ENCODE results near the gene HBD. TPM values are rescaled to one million over a fixed set of nuclear protein-coding genes. Genes with fewer than 3 reads are reported as not detected.

Gene HBD
- total RNA-seq, 1 experiment from 2014 or later: not detected

DNA sequence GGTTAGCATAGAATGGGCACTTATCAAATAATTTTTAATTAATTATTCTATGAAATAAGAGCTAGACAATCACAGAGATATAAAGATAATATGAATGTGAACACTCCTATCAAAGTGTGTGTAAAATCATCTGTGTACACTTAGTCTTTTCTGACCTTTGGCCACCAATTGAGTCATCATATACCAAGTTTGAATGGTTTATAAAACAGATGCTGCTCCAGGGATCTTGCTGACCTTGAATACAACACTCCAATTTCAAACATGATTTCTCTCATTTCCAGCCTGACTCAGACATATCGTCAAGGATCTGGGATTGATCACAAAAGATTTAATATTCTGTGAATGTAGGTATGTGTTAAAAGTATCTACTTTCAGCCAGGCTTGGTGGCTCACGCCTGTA is 30.9 kb downstream of the HBD start:
- H3K4me3 ChIP-seq (ENCODE audit: insufficient read depth, low read depth, low read length): no peak overlapping the region
- DNase-seq: no peak
- H3K27me3 ChIP-seq (ENCODE audit: control insufficient read depth, insufficient read depth, low read length): no peaks in the 10 kb centered on the region
- H3K36me3 ChIP-seq (replicated peaks; ENCODE audit: control insufficient read depth, insufficient read depth, low read length): no peaks in the 10 kb centered on the region

DNA sequence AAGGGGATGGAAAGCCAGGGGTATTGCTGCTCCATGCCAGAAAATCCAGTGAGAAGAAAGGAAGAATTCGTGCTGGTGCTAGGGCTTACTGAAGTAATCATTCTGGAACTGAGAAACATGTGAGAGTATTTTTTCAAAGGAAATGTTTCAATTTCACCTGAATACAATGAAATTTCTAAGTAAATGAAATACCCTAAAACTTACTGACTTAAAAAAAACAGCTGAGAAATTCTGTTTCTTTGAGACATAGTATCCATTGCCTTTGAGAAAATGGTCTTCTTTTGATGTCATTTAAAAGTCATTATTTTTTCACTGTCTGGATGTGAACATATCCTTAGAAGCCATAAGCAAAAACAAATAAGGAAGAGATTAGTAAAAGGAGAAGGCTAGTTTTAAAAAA is 33.7 kb downstream of the HBD start, which contains the start of gene OR51V1:
Gene OR51V1, minus strand, starts transcription at position 101 of the 400 bp plus-strand sequence. Its CDS starts 0 bp downstream, at position 101.
- no peak for DNase-seq
- H3K4me3 ChIP-seq (ENCODE audit: insufficient read depth, low read depth, low read length): no peak within 1 kb of the TSS
- H3K36me3 ChIP-seq (replicated peaks; ENCODE audit: control insufficient read depth, insufficient read depth, low read length): no peaks in the 10 kb centered on the region
- H3K27me3 ChIP-seq (ENCODE audit: control insufficient read depth, insufficient read depth, low read length): no peaks in the 10 kb centered on the region

DNA sequence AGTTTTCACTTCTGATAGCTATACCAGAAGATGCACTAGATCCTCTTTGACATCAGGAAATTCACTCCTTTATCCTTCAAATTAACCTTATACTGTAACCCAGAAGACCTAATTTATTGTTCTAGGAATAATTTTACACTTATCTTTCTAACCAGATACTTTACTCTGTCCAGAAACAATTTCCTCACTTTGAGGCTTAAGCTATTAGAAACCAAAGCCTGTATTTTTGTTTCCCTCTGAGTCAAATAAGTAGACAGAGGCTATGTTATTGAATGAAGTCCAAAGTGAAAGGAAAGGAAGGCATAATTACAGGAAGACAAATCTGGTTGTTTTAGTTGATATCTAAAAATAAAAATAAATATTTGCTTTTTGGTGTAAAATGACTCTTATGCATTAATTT is 36.0 kb downstream of the HBD start:
- no peaks in the 10 kb centered on the region for H3K36me3 ChIP-seq (replicated peaks; ENCODE audit: control insufficient read depth, insufficient read depth, low read length)
- no peaks in the 10 kb centered on the region for H3K27me3 ChIP-seq (ENCODE audit: control insufficient read depth, insufficient read depth, low read length)
- no peak overlapping the region for H3K4me3 ChIP-seq (ENCODE audit: insufficient read depth, low read depth, low read length)
- DNase-seq: no peak

DNA sequence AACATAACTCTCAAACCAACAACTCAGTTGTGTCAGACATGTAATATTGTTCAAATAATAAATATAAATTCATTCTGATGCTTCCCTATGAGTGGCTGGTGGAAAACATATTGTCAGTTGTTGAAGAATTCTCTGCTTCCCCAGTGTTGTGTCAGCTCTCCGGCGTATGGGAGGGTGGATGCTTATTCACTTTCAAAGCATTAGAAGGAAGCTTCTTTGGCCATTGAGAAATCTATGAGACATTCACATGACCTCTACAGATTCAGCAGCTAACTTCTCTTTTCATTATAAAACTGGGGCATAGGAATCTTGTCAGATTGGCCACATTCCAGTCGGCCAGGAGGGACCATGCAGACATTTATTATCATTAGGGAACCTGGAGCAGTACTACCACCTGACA is 36.7 kb downstream of the HBD start:
- no peak for DNase-seq
- Histone ChIP-seq H3K36me3 (replicated peaks; ENCODE audit: control insufficient read depth, insufficient read depth, low read length) (no peaks in the 10 kb centered on the region), H3K4me3 (ENCODE audit: insufficient read depth, low read depth, low read length) (no peak overlapping the region)

DNA sequence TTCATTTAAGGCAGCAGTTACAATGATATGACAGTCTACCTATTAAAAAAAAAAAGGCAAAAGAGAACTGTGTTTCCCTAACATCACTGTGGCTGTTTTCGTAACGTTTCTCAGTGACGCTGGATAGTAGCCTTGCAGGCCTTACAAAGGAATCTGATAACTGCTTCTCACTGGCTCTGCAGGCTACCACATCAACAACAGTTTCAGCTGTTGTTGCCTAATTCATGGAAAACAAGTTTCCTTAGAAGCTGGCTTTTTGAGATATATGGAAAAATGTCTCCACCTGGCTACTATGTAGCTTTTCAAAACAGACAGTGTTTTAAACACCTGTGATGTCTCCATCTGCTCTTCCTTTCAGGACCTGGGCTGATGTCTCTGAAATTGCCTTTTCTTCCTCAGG is 37.6 kb downstream of the HBD start:
- DNase-seq: no peak
- Histone ChIP-seq H3K36me3 (replicated peaks; ENCODE audit: control insufficient read depth, insufficient read depth, low read length) (no peaks in the 10 kb centered on the region), H3K4me3 (ENCODE audit: insufficient read depth, low read depth, low read length) (no peak overlapping the region), H3K27me3 (ENCODE audit: control insufficient read depth, insufficient read depth, low read length) (no peaks in the 10 kb centered on the region)

More for the DNA sequence above, 36.7 kb downstream of the HBD start:
- H3K27me3 ChIP-seq (ENCODE audit: control insufficient read depth, insufficient read depth, low read length): no peaks in the 10 kb centered on the region

DNA sequence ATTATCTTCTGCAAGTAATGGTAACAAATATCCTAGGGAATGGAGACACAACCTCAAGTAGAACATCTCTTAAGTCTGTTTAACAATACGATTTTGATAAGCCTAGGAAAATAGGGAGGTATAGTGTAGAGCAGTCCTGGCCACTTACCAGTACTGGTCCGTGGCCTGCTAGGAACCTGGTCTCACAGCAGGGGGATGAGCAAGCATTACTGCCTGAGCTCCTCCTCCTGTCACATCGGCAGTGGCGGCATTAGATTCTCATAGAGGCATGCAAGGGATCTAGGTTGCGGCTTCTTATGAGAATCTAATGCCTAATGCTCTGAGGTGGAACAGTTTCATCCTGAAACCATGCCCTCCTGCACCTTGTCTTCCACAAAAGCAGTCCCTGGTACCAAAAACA is 38.2 kb downstream of the HBD start:
- no peaks in the 10 kb centered on the region for H3K36me3 ChIP-seq (replicated peaks; ENCODE audit: control insufficient read depth, insufficient read depth, low read length)
- H3K4me3 ChIP-seq (ENCODE audit: insufficient read depth, low read depth, low read length): no peak overlapping the region
- DNase-seq: no peak

DNA sequence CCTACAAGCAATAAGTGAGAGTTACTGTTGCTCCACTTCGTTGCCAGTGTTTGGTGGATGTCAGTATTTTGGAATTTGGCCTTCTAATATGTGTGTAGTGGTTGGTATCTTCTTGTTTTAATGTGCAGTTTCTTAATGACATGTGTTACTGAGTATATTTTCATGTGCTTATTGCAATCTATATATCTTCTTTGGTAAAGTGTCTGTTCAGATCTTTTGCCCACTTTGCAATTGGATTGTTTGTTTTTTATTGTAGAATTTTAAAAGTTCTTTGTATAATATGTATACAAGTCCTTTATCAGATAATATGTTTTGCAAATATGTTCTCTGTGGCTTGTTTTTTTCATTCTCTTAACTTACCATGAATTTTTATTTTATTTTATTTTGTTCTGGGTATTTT is 41.5 kb downstream of the HBD start:
- Histone ChIP-seq H3K36me3 (replicated peaks; ENCODE audit: control insufficient read depth, insufficient read depth, low read length) (no peaks in the 10 kb centered on the region), H3K27me3 (ENCODE audit: control insufficient read depth, insufficient read depth, low read length) (no peaks in the 10 kb centered on the region), H3K4me3 (ENCODE audit: insufficient read depth, low read depth, low read length) (no peak overlapping the region)
- no peak for DNase-seq

More for the DNA sequence above, 38.2 kb downstream of the HBD start:
- no peaks in the 10 kb centered on the region for H3K27me3 ChIP-seq (ENCODE audit: control insufficient read depth, insufficient read depth, low read length)

DNA sequence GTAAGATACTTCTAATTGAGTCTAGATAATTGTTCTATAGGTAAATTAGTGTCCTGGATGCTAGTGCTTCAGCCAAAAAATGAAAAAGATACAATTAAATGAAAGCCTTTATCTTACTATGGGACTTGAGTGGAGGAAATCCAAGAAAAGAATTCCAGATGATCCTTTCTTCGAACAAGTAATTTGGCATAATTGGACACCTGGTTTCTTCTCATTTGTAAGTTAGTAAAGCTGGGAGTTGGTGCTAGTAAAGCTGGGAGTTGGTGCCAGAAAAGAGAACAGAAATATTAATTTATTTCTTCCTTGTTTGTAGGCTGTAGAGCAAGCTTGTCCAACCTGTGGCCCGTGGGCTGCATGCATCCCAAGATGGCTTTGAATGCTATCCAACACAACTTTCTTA is 46.1 kb downstream of the HBD start:
- DNase-seq: no peak
- no peaks in the 10 kb centered on the region for H3K36me3 ChIP-seq (replicated peaks; ENCODE audit: control insufficient read depth, insufficient read depth, low read length)
- H3K4me3 ChIP-seq (ENCODE audit: insufficient read depth, low read depth, low read length): no peak overlapping the region
- H3K27me3 ChIP-seq (ENCODE audit: control insufficient read depth, insufficient read depth, low read length): no peaks in the 10 kb centered on the region

Other genes starting within 250 kb of the HBD start
- not detected in 2 replicates for gene OR51L1, start 239.6 kb downstream of the HBD start, total RNA-seq (2014; rRNA removed; shearing (Covaris generic))
- gene OR52J3, start 188.0 kb downstream of the HBD start, total RNA-seq (2014; rRNA removed; shearing (Covaris generic)): not detected in 2 replicates
- not detected in 2 replicates for gene OR52E2, start 174.9 kb downstream of the HBD start, total RNA-seq (2014; rRNA removed; shearing (Covaris generic))
- not detected in 2 replicates for gene OR52E1, start 164.9 kb downstream of the HBD start, total RNA-seq (2014; rRNA removed; shearing (Covaris generic))
- 0.11 and 0.21 TPM in 2 replicates for gene OR52A5, start 96.1 kb downstream of the HBD start, total RNA-seq (2014; rRNA removed; shearing (Covaris generic))
- 3.0 and 8.2 TPM in 2 replicates for gene OR52A1, start 79.7 kb downstream of the HBD start, total RNA-seq (2014; rRNA removed; shearing (Covaris generic))
- gene OR51V1, start 33.8 kb downstream of the HBD start, total RNA-seq (2014; rRNA removed; shearing (Covaris generic)): not detected in 2 replicates
- gene HBB, start 7.4 kb downstream of the HBD start, total RNA-seq (2014; rRNA removed; shearing (Covaris generic)): not detected in 2 replicates
- not detected in 2 replicates for gene HBG1, start 15.4 kb upstream of the HBD start, total RNA-seq (2014; rRNA removed; shearing (Covaris generic))
- gene HBG2, start 20.3 kb upstream of the HBD start, total RNA-seq (2014; rRNA removed; shearing (Covaris generic)): not detected in 2 replicates
- 1.5 and 3.4 TPM in 2 replicates for gene HBE1, start 35.5 kb upstream of the HBD start, total RNA-seq (2014; rRNA removed; shearing (Covaris generic))
- gene OR51B4, start 67.5 kb upstream of the HBD start, total RNA-seq (2014; rRNA removed; shearing (Covaris generic)): not detected in 2 replicates
- not detected in 2 replicates for gene OR51B2, start 89.8 kb upstream of the HBD start, total RNA-seq (2014; rRNA removed; shearing (Covaris generic))
- 0.15 TPM in 1 of 2 replicates, not detected in the other for gene OR51B5, start 109.0 kb upstream of the HBD start, total RNA-seq (2014; rRNA removed; shearing (Covaris generic))
- not detected in 2 replicates for gene OR51B6, start 117.0 kb upstream of the HBD start, total RNA-seq (2014; rRNA removed; shearing (Covaris generic))
- not detected in 2 replicates for gene OR51M1, start 149.3 kb upstream of the HBD start, total RNA-seq (2014; rRNA removed; shearing (Covaris generic))
- gene OR51Q1, start 187.6 kb upstream of the HBD start, total RNA-seq (2014; rRNA removed; shearing (Covaris generic)): not detected in 2 replicates
- gene OR51I1, start 207.0 kb upstream of the HBD start, total RNA-seq (2014; rRNA removed; shearing (Covaris generic)): not detected in 2 replicates
- not detected in 2 replicates for gene OR51I2, start 214.8 kb upstream of the HBD start, total RNA-seq (2014; rRNA removed; shearing (Covaris generic))